SK-N-SH (cell line): ENCODE data around the gene FOLH1.
"Not testable (repeated sequence)": the region's sequence is repeated elsewhere in the genome, so short reads cannot be mapped to it uniquely, and the experiment has no call there.

ENCODE experiments used
- CTCF ChIP-seq: fragments of 200-600 bp; sonication (generic); IDR thresholded peaks from 2 replicates; pipeline ENCODE4 v1.6.1; 2017; ENCODE audit warnings: antibody characterized with exemption, mild to moderate bottlenecking, moderate library complexity
- EZH2phosphoT487 ChIP-seq: fragments of 200-600 bp; sonication (generic); IDR thresholded peaks from 2 replicates; pipeline ENCODE4 v1.6.1; 2017; ENCODE audit warnings: low read depth, mixed run types, mild to moderate bottlenecking, antibody characterized with exemption, moderate library complexity, borderline replicate concordance
- USF2 ChIP-seq: fragments of 150-350 bp; IDR thresholded peaks from 2 replicates; pipeline ENCODE4 v1.6.1; 2017; ENCODE audit warnings: antibody characterized with exemption, low read length, low read depth, borderline replicate concordance
- YY1 ChIP-seq: IDR thresholded peaks from 2 replicates; pipeline ENCODE4 v1.4.0; 2012; ENCODE audit warnings: low read depth, mild to moderate bottlenecking

GRCh38 chr11:49168992-49169391 lies 39.4 kb downstream of the FOLH1 start:
- not testable (repeated sequence) for TF ChIP-seq EZH2phosphoT487, USF2, YY1, CTCF
